Cerebellar cortex (tissue), 1 donor: ENCODE measurements around the gene CGB5.

Experiments used
- DNase-seq: peaks from one replicate; pipeline ENCODE4 v3.0.0-alpha.2; 2015; ENCODE audit warnings: low spot score

The CGB5 gene

DNA sequence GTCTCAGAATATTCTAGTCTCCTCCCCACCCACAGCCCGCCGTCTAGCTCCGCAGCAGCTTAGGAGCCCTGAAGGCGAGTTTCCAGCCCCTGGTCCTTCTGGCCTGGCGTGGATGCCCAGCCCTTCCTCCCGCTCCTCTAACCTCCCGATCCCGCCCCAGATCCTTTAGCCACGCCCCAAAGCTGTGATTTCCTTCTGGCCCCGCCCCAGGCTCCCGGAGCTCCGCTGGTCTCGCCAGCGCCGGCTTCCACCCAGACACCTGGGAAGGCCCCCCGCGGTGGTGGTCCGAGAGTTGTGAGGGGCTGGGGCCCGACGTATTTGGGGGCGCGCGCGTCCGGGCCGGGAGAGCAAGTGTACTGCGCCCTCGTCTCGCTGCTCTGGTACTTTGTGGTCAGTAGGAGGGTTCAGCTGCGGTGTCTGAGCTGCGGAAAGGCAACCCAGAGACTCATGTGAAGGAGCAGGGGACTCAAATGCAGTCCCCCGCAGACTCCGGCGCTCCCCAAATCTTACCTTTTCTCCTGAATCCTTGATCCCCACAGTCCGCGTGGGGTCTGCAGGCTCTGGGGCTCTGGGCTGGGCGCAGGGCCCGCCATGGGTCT lies 14.1 kb downstream of the CGB5 start, which contains the start of gene CGB7:
Gene CGB7 (minus strand): TSS at position 114 of the 599 bp plus-strand sequence. CDS start 2,374 bp downstream, outside the sequence.
- no peak for DNase-seq

DNA sequence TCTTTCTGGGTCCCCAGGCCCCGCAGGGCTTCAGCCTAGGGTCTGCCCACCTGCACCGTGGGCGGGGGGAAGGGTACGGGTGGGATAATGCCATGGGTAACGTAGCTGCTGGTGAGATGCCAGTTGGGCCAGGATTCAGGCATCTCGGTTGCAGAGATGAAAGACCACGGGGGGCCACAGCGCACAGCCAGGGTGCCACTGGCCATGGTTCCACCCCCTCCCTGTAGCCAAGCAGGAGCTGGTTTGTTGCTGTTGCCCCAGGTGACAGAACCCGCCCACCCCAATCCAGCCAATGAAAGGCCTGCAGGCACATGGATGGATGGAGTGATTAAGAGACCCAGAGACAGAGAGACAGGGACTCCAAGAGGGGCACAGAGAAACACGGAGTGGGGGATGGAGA lies 14.9 kb downstream of the CGB5 start:
- DNase-seq, result no peak

DNA sequence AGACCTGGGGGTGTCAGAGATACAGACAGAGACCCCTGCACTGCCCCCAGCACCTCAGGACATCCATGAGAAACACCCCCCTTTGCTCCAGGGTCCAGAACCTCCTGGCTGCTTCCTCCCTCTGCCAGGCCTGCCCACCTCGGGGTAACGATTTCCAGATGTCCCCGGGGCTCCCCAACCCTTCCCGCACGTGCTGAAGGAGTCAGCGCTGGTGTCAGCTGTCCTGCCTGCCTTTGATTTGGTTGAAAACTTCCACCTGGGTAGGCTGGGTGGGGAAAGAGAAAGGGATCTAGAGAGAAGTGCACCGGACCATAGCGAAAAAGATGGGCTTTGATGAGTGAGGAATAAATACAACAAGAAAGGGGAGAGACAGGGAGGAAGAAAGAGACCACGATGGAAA lies 15.4 kb downstream of the CGB5 start:
- DNase-seq, result no peak

DNA sequence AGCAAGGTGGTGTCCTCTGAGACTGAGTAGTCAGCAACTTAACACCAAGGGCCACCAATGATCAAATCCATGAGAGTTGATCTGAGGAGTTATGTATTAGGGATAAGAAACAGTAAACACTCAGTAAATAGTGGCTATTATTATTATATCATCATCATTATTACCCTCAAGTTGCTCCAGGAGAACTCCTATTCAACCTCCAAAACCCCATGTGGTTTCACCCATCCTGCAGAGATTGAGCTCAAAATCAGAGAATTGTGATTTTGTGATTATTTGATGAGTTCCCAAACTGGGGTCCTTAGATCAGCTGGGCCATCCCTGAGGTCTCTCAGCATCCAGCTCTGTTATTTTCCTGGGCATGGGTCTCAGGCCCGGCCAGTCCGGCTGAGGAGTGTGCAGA lies 17.4 kb downstream of the CGB5 start:
- DNase-seq, result no peak

DNA sequence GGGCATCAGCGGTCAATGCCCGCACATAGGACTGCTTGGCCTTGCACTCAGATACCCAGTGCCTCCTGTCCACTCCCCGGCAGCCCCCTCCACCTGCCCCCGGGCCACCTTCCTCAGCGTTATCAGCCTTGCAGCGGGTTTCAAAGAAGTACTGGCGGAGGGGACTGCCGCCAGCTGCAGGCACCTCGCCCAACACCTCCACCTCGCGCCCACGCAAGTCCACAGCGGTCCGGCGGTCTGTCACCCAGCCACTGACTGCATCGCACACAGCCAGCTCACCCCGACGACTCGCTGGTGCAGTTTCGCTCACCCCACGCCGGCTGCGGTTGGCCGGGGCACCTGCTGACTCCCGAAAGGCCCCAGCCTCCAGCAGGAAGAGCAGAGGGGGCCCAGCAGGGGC lies 17.8 kb downstream of the CGB5 start:
- no peak for DNase-seq

DNA sequence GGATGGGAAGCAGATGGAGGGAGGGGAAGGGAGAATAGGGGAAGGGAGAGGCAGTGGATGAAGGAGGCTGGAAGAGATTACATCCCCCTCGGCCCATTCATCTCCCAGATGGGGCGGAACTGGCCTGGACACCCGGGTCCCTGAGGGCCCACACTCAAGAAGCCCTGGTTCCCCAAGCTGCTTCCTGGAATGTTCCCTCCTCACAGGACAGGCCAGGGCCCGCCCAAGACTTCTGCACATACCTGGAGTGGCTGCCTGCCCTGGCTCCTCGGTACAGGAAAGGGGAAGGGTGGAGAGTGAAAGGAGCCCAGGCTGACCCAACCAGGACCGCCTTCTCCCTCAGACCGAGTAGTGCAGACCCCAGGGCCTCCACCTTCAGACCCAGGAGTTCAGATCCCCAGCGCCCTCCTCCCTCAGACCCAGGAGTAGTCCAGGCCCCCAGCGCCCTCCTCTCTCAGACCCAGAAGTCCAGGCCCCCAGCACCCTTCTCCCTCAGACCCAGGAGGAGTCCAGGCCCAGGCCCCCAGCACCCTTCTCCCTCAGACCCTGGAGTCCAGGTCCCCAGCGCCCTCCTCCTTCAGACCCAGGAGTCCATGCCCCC lies 20.5 kb downstream of the CGB5 start:
- no peak for DNase-seq

DNA sequence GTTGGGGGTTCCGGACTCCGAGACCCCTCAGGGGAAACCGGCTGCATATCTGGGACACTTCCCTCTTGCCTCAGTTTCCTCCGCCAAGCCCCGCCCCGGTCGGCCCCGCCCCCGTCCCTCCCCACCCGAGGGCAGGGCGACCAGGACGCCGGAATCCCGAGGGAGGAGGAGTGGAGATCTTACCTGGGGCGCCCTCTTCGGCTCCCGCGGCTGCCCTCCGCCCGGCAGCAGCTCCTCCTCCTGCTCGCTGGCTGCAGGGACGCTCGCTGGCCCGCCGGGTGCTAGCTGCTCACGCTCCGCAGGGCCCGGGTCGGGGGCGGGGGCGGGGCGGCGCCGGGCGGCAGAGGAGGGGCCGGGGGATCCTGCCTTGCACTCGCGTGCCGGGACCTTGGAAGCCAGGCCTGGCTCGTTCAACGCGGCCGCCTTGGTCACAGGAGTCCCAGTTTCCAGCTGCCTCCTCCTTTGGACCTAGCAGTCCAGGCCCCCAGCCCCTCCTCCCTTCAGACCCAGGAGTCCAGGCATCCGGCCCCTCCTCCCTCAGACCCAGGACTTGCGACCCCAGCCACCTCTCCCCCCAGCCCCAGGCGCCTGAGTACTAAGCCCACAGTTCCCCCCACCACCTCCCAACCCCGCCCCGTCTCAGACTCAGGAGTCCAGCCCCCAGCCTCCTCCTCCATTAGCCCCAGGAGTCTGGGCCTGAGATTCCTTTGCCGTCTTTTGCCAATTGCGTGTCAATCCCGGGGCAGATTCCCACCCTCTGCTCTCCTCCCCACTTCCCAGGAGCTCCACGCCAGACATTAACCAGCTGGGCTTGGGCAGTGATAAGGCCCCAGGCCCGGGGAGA lies 21.3 kb downstream of the CGB5 start, which contains the start of gene NTF4:
Gene NTF4 (minus strand): TSS at position 51 of the 844 bp plus-strand sequence. CDS start 2,821 bp downstream, outside the sequence.
- peak; percentile 53 for DNase-seq

DNA sequence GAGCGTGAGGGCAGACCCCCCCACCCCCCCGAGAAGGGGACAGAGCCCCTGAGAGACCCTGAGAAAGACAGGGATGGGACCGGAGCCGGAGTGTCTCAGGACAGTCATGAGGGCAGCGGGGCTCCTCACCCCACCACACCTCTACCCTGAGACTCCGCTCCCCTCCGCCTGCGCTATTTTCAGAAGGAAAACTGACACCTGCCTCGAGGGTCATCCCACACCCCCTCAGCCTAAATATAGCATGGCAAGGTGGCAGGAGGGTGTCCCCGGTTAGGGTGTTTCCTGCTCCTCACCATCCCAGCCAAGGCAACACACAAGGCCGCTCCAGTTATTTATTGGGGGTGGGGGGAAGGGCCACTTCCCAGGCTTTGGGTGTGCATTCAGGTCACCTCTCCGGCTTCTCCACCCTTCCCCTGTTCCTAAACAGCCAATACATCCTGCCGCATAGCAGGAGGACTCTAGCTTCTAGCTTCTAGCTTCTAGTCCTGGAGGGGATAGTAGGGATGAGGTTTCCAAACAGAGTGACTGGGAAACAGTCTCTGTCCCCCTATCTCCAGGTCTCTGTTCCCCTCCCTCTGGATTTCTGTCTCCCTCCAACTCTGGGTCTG lies 22.4 kb downstream of the CGB5 start:
- DNase-seq, result peak; percentile 58

DNA sequence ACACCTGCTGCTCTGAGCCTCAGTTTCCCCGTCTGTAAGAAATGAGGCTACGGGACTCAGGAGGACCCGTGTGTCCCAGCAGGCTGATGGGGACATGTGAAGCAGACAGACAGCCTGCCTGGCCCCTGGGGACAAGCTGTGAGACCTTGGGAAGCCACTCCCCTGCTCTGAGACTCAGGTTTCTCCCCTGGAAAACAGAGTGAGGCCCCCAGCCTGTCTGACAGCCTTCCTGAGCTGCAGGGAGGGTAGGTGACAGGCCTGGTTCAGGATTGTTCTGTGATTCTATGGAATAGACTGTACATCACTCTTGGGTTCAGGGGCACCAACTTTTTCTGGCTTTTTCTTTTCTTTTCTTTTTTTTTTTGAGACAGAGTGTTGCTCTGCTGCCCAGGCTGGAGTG lies 23.9 kb downstream of the CGB5 start:
- DNase-seq, result no peak

DNA sequence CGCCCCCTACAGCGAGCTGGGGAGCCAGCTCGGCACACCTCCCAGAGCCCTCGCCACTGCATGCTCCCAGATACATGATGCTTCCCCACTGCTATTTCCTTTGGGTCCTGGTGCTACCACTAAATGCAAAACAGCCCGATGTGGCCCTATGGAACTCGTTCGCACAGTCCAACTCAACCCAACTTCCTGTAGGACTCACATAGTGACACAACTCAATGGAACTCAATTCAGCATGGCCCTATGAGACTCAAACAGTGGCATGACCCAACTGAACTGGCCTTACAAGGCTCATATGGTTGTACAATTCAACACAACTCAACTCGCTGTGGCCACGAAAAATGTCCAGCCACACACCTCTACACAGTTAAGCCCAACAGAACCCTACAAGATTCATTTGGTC lies 25.4 kb downstream of the CGB5 start:
- DNase-seq, result no peak

DNA sequence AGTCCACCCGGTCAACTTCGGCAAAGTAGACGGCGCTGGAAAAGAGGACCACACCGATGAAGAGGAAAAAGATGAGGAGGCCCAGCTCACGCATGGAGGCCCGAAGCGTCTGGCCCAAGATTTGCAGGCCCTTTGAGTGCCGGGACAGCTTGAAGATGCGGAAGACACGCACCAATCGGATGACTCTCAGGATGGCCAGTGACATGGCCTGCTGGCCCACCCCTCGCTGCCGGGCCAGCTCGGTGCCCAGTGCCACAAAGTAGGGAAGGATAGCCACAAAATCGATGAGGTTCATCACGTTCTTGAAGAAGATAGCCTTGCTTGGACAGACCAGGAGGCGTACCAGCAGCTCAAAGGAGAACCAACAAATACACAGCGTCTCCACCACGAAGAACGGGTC lies 26.8 kb downstream of the CGB5 start:
- no peak for DNase-seq

DNA sequence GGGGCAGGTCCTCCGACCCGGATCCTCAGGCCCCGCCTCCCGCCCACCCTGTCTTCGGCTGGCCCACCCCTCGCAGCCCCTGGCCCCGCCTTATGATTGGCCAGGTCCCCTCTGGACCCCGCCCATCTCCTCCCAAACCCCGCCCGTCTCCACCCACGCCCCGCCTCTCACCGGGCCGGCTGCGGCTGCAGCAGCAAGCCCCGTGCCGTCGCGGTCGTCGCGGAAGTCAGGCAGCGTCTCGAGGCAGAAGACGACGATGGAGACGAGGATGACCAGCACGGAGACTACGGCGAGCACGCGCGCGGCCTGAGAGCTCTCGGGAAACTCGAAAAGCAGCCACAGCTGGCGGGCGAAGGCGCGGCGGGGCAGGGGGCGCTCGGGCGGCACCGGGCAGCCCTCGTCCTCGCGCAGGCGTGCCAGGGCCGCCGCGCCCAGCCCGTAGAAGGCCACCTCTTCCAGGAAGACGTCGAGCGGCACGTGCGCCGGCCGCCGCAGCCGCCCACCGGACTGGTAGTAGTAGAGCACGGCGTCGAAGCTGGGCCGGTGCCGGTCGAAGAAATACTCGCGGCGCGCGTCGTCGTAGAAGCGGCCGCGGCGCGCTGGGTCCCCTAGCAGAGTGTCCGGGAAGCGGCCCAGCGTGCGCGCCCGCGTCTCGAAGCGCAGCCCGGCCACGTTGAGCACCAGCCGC lies 28.4 kb downstream of the CGB5 start:
- no peak for DNase-seq

DNA sequence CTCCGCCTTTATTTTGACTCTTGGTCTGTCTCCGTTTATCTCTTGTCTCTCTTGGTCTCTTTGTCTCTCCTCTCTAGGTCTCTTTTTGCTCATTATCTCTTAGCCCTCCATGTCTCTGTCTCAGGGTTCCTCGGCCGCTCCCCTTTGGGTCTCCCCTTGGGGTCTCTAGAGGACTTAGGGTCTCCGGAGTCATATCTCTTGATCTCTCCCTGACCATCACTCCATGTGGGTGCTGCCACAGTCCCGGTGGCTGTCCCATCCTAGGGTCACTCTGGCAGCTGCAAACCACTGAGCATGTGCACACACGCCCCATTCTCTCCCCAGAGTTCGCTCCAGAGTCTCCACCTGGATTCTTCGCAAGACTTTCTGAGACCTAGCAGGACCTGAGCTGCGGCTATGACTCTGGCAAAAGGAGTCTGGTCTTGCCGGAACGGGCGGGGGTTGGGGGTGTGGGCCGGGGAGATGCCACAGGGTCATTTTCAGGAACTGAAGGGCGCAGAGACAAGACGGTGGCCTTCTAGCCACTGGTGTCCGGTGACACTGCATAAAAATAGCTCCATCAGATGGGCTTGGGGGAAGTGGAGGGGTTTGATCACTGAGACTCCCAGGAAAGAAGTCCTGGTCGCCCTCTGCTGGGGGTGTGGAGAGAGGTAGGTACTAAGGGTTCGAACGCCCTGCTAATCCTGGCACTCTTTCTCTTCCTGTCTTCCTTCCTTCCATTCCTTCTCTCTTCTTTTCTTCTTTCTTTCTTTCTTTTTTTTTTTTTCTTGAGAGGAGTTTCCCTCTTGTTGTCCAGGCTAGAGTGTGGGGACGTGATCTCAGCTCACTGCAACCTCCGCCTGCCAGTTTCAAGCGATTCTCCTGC lies 30.1 kb downstream of the CGB5 start:
- peak; percentile 48 for DNase-seq

DNA sequence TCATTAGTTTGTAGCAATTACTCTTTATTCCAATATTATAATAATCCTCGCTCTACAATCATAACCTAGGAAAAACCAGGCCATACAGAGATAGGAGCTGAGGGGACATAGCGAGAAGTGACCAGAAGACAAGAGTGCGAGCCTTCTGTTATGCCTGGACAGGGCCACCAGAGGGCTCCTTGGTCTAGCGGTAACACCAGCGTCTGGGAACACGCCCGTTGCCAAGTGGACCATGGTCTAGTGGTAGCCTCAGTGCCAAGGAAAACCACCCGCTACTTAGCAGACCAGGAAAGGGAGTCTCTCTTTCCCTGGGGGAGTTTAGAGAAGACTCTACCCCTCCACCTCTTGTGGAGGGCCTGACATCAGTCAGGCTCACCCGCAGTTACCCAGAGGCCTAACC lies 31.2 kb downstream of the CGB5 start:
- DNase-seq, result peak; percentile 80

DNA sequence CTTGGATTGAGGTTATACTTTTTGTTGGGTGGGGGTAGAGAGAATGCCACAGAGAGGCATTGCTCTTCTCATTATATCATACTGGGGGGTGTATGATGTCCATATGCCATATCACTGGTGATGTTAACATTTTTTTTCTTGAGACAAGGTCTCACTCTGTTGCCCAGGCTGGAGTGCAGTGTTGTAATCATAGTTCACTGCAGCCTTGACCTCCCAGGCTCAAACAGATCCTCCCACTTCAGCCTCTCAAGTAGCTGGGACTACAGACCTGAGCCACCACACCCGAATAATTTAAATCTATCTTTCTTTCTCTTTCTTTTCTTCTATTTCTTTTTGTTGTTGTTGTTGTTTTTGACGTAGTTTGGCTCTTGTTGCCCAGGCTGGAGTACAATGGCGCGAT lies 36.7 kb downstream of the CGB5 start:
- DNase-seq, result no peak

DNA sequence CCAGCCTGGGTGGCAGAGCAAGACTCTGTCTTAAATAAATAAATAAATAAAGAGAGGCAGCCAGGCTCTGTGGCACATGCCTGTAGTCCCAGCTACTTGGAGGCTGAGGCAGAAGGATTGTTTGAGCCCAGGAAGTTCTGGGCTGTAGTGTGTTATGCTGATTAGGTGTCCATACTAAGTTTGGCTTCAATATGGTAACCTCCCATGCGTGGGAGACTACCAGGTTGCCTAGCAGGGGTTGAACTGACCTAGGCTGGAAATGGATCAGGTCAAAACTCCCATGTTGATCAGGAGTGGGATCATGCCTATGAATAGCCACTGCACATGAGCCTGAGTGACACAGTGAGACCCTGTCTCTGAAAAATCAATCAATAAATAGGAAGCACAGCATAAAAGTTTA lies 37.6 kb downstream of the CGB5 start:
- DNase-seq, result no peak

DNA sequence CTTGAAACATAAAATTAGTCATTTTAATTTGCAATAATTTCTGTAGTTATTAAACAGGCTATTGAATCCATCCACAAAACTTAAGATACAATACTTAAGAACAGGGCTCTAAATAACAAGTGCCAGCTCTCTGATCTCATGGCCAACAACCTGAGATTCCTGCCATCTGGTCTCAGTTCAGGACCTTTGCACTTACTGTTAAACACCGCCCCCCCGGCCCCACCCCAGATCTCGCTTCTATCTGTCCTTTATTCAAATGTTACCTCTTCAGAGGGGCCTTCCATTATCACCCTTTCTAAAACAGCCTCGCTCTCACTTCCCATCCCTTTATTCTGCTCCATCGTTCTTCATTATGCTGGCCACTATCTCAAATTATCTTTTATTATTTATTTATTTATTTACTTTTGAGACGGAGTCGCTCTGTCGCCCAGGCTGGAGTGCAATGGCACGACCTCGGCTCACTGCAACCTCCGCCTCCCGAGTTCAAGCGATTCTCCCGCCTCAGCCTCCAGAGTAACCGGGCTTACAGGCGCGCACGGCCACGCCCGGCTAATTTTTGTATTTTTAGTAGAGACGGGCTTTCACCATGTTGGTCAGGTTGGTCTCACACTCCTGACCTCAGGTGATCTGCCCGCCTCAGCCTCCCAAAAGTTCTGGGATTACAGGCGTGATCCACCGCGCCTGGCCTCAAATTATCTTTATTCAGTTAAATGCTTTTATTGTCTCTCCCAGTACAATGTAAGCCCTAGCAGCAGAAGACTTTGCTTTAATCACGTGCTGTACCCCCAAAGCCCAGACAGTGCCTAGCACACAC lies 40.8 kb downstream of the CGB5 start:
- DNase-seq, result no peak

DNA sequence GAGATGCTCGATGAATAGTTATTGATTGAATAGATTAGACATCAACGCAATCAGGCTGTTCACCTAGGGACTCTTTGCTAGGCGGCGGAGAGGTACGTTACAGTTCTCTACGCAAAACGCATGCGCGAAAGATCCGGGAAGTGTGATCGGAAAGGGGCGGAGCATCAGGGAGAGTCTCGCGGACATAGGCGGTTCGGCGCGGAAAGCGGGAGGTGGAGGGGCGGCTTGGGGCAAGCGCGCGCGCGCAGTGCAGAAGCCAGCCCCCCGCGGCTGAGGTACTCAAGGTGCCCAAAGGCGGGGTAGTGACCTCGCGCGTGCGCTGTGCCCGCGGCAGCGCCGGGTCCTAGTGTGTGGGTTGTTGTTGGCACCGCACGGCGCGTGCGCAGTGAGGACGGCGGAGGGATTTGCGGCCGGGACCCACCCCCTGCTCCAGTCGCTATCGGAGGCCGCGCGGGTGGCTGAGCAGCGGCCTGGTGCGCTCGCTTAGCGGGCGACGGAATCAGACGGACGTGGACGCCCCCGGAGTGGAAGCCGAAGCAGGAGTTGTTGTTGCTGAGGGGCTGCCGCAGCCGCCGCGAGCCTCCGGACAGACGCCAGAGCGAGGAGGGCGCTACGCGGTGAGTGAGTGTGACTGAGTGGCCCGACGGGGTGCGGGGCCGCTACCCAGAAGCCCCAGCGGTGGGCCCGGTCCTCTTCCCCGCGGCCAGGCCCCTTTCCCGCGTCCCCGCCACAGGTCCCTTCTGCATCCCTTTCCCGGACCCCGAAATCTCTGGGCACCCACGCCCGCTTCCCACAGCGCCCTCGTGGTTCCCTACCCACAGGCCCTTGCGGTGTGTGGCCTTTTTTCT lies 41.6 kb downstream of the CGB5 start, which contains the start of gene SNRNP70:
Gene SNRNP70 (plus strand): TSS at position 432 of the 848 bp plus-strand sequence. CDS start 964 bp downstream, outside the sequence.
- peak; percentile 99 for DNase-seq

DNA sequence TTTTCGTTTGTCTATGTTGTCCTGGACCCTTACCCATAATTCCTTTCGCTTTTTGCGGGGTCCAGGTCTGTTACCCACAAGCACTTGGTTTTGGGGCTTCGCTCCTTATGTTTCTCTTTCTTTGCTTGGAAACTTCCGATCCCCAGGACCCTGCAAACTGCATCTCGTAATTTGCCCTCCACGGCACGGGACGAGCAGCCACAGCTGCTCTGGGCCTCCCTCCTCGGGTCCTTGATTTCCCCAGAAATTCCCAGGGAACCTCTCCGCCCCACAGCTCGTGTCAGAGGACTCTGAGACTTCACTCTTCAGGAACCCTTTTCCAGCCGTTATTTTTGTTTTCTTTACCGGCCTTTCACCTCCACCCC lies 42.2 kb downstream of the CGB5 start:
- DNase-seq, result no peak
